HepG2 (cell line): Measurements from ENCODE around the gene PLEKHB2. TPM values are rescaled to one million over a fixed set of nuclear protein-coding genes. Genes with fewer than 3 reads are reported as not detected.

ENCODE experiments used
- EEA1 ChIP-seq: sonication (generic); formaldehyde crosslinking; IDR thresholded peaks from 2 replicates; pipeline ENCODE4 v1.5.1; 2020; ENCODE audit warnings: mild to moderate bottlenecking, missing genetic modification reagents, borderline replicate concordance
- HNRNPUL1 ChIP-seq: fragments of 200-400 bp; formaldehyde crosslinking; IDR thresholded peaks from 2 replicates; pipeline ENCODE4 v1.6.1; 2017; ENCODE audit warnings: low read depth, mild to moderate bottlenecking, low read length, moderate library complexity
- NCOR1 ChIP-seq: fragments of 200-600 bp; sonication (generic); IDR thresholded peaks from 2 replicates; pipeline ENCODE4 v1.7.0; 2017; ENCODE audit warnings: antibody characterized with exemption, low read length, borderline replicate concordance
- NR1H2 ChIP-seq: sonication (generic); formaldehyde crosslinking; IDR thresholded peaks from 2 replicates; pipeline ENCODE4 v1.8.1; 2022; ENCODE audit warnings: low read depth, missing genetic modification reagents, borderline replicate concordance
- SPEN ChIP-seq: sonication (generic); formaldehyde crosslinking; IDR thresholded peaks from 2 replicates; pipeline ENCODE4 v1.5.1; 2020; ENCODE audit warnings: low read depth, mild to moderate bottlenecking, missing genetic modification reagents
- TAF15 ChIP-seq: fragments of 200-400 bp; formaldehyde crosslinking; IDR thresholded peaks from one replicate; pipeline ENCODE4 v1.6.1; 2018; ENCODE audit warnings: mild to moderate bottlenecking, low read depth, low read length; ENCODE audit not compliant: poor library complexity, severe bottlenecking
- TRIM24 ChIP-seq: sonication (generic); formaldehyde crosslinking; IDR thresholded peaks from 2 replicates; pipeline ENCODE4 v1.8.0; 2022; ENCODE audit warnings: mild to moderate bottlenecking, missing genetic modification reagents
- UBTF ChIP-seq: sonication (generic); formaldehyde crosslinking; IDR thresholded peaks from 2 replicates; pipeline ENCODE4 v1.4.0; 2020; ENCODE audit warnings: mild to moderate bottlenecking, missing genetic modification reagents
- YEATS2 ChIP-seq: sonication (generic); formaldehyde crosslinking; IDR thresholded peaks from 2 replicates; pipeline ENCODE4 v1.4.0; 2020; ENCODE audit warnings: missing genetic modification reagents, borderline replicate concordance
- ZBTB39 ChIP-seq: sonication (generic); formaldehyde crosslinking; IDR thresholded peaks from 2 replicates; pipeline ENCODE4 v1.5.0; 2020; ENCODE audit warnings: missing genetic modification reagents
- ZBTB44 ChIP-seq: sonication (generic); formaldehyde crosslinking; IDR thresholded peaks from 2 replicates; pipeline ENCODE4 v1.4.0; 2020; ENCODE audit warnings: missing genetic modification reagents
- ZBTB46 ChIP-seq: sonication (generic); formaldehyde crosslinking; IDR thresholded peaks from 2 replicates; pipeline ENCODE4 v1.4.0; 2020; ENCODE audit warnings: mild to moderate bottlenecking, missing genetic modification reagents, borderline replicate concordance
- ZNF12 ChIP-seq: sonication (generic); formaldehyde crosslinking; IDR thresholded peaks from 2 replicates; pipeline ENCODE4 v1.5.0; 2020; ENCODE audit warnings: missing genetic modification reagents
- ZNF234 ChIP-seq: sonication (generic); formaldehyde crosslinking; conservative IDR thresholded peaks from 2 replicates; pipeline ENCODE4 v1.5.1; 2020; ENCODE audit warnings: mild to moderate bottlenecking, missing genetic modification reagents
- ZNF292 ChIP-seq: sonication (generic); formaldehyde crosslinking; IDR thresholded peaks from 2 replicates; pipeline ENCODE4 v1.8.1; 2022; ENCODE audit warnings: mild to moderate bottlenecking, low read depth, missing genetic modification reagents, borderline replicate concordance
- ZNF326 ChIP-seq: sonication (generic); formaldehyde crosslinking; IDR thresholded peaks from 2 replicates; pipeline ENCODE4 v1.4.0; 2020; ENCODE audit warnings: missing genetic modification reagents, borderline replicate concordance
- ZNF503 ChIP-seq: sonication (generic); formaldehyde crosslinking; IDR thresholded peaks from 2 replicates; pipeline ENCODE4 v1.4.0; 2020; ENCODE audit warnings: missing genetic modification reagents
- polyA plus RNA-seq, 8 experiments: library from polyadenylated mRNA; depleted of rRNA in 3 of 8; stranded (reverse) in 7 of 8; unstranded in 1 of 8; fragments of >200 nt; fragmentation: Illumina TruSeq in 4 of 8; extraction: Trizol in 4 of 8; gene quantifications; 2 replicates each; pipeline versions ENCODE4 v1.2.1 to v1.2.3, GENCODE V29; 2011 to 2016; ENCODE audit warnings: low read depth in 4 of 8, missing spikeins in 1 of 8, mixed read lengths in 1 of 8; ENCODE audit not compliant: insufficient read depth in 1 of 8
- total RNA-seq, 5 experiments: library from RNA; depleted of rRNA; stranded (reverse); fragments of >200 nt; fragmentation: Illumina TruSeq; extraction: Trizol; gene quantifications; 2 replicates each; pipeline ENCODE4 v1.2.3, GENCODE V29; 2016; ENCODE audit warnings: low read depth in 1 of 5

The PLEKHB2 gene
- total and polyA plus RNA-seq, 2 of the 13 experiments (the other 11 are each of a cell fraction or from before 2014, with no cell fraction given): 73.0 to 78.9 TPM

- TF ChIP-seq NR1H2 (CRISPR knock-in tag) (no peak; the same call in 1 of the 2 replicates), ZNF234 (CRISPR knock-in tag) (peak; percentile 80; the same call in 1 of the 2 replicates), EEA1 (CRISPR knock-in tag) (peak; percentile 93), ZNF503 (CRISPR knock-in tag) (peak; percentile 35), SPEN (CRISPR knock-in tag) (peak; percentile 93), ZNF12 (no peak), ZNF326 (CRISPR knock-in tag) (no peak), HNRNPUL1 (no peak), ZBTB44 (no peak), ZBTB46 (CRISPR knock-in tag) (no peak), YEATS2 (CRISPR knock-in tag) (no peak), NCOR1 (peak; percentile 63; the same call in 1 of the 2 replicates), ZNF292 (CRISPR knock-in tag) (no peak), UBTF (CRISPR knock-in tag) (peak; percentile 85; the same call in 1 of the 2 replicates), TRIM24 (CRISPR knock-in tag) (no peak), ZBTB39 (no peak), TAF15 (no peak)
These were observed 12.0 kb upstream of the PLEKHB2 start, which contains the start of gene FAM168B (continued) for GRCh38 chr2:131093006-131093695.
